NCI-H2029 treated with DMSO at 0.1 percent for 48 hours (cell line): Measurements from ENCODE around the gene IL1RL1.

Source experiments
- DNase-seq: peaks from one replicate; lab custom pipeline; 2025; lab: John Stamatoyannopoulos, UW

The IL1RL1 gene

GRCh38 chr2:102310964-102311640 lies at the start of gene IL1RL1:
TSS of gene IL1RL1 (plus strand) at chr2:102311563. CDS start at chr2:102338265, 26,702 bp downstream.
- no peak for DNase-seq

DNA sequence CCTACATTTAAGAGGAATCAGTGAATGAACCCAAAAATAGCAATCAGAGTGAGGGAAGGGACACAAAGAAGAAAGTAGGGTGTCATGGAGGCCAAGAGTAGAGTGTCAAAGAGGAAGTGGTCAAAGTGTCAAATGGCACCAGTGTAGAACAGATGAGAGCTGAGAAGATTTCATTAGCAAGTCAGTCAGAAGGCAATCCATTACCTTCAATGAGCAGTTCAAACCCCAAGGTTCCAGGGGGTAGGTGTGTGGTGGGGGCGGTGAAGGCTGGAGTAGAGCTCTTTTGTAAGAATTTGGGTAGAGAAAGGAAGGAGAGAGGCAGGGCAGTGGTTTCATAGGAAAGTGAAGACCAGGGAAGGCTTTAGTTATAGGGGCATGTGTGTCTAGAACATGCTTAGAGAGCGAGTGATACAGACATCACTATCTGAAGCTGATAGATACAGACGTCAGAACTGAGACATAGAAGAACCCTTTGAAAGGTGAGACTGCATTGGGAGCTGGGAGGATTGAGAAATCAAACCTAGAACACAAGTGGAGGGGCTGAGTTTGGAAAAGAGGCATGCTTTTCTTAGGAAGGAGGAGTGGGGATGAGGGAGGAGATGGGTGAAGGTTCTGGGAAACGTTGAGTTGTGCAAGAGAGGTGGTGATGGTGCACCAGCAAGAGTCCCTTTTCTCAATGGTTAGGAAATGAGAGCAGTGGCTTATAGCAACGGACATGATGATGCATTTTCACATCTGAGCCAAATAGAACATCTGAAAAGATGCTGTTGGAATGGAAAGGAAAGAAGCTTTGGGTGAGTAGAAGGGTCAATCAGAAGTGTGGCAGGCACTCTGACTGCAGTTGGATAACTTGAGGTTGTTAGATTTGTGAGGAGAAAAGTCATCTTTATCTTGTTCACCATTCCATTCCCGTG lies 48.9 kb upstream of the IL1RL1 start:
- no peak for DNase-seq

DNA sequence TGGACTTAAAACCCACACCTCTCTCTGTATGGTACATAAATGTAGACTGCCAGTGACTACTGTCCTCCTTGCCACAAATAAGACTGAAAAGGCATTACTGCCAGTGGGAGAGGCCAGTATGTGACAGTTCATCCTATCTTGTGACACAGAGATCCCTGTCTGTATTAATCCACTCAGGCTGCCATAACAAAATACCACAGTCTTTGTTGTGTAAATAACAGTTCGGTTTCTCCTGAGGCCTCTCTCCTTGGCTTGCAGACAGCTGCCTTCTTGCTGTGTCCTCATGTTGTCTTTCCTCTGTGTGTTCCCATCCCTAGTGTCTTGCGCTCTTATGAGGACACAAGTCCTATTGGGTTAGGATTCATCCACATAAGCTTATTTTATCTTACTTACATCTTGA lies 46.4 kb upstream of the IL1RL1 start:
- no peak for DNase-seq

- DNase-seq = no peak
These were observed 45.2 kb upstream of the IL1RL1 start for GRCh38 chr2:102266204-102266603.

DNA sequence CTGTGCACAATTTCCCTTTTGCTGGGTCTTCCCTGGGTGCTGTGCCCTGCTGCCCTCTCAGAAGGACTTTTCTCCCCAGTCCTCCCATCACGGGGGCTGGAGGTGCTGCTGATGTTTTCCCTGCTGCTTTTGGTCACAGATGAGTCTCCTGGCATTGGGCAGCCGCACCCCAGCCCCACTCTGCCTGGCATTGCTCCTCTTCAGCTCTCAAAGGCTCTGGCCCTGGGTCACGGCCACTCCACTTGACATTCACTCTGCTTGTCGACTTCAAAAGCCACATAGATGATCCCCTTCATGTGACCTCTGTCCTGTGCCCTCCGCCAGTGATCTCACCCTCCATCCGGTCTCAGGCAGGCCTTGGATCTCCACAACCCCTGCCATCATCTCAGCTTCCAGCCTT lies 43.6 kb upstream of the IL1RL1 start:
- no peak for DNase-seq

DNA sequence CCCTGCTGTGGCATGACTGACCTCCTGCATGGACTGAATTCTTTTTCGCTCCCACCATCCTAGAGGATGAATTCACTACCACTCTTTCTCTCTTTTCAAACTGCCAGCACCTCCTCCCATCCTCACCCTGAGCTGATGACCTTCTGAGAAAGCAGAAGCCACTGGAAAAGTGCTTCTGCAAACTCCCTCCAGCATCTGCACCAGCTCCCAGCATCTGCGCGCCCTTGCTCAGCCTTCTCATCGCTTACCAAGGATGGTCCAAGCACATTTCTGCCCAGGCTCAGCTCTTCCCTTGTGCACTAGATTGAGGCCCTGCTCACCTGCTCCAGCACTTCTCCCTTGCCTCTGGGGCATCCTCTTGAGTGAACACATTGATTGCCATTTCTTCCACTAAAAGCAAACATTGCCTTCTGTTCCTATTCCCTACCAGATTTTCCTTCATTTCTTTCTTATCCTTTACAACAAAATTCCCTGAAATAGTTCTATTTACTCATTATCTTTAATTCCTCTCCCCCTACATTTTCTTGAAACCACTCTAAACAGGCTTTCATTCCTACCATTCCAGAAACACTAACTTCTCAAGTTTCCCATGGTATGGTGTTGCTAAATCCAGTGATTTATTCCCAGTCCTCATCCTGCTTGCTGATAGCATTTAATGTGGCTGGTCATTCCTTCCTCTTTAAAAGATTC lies 42.7 kb upstream of the IL1RL1 start:
- no peak for DNase-seq

DNA sequence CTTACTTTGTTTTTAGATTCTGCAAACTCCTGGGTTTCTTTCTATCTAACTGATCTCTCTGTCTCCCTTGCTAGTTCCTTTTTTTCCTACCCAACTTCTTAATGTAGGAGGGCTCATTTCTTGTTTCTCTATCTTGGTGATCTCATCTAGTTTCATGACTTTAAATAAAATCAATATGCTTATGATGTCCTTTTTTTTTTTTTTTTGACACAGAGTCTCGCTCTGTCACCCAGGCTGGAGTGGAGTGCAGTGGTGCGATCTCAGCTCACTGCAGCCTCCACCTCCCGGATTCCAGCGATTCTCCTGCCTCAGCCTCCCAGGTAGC lies 42.2 kb upstream of the IL1RL1 start:
- no peak for DNase-seq

- DNase-seq = no peak
These were observed 39.5 kb upstream of the IL1RL1 start for GRCh38 chr2:102271844-102272243.

GRCh38 chr2:102273619-102274211 lies 37.6 kb upstream of the IL1RL1 start:
- no peak for DNase-seq

DNA sequence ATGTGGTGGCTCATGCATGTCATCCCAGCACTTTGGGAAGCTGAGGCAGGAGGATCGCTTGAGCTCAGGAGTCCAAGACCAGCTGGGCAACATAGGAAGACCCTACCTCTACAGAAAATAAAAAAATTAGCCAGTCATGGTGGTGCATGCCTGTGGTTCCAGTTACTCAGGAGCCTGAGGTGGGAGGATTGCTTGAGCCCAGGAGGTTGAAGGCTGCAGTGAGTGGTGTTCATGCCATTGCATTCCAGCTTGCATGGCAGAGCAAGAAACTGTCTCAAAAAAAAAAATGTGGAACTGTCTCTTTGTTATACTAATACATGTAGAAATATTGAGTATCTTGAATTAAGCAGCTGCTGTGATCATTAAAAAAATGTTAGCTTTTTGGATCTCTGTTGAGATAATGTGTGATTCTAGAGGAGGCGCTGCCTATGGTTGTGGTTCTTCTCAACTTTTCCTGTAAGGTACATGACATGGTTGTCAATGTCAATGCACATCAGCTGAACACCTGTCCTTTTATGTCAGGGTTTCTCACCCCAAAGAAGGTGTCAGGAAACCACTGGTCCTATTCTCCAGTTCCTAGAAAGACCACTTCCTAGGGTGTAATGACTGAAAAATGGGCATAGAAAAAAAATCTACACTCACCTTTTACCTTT lies 34.7 kb upstream of the IL1RL1 start:
- DNase-seq = no peak

DNA sequence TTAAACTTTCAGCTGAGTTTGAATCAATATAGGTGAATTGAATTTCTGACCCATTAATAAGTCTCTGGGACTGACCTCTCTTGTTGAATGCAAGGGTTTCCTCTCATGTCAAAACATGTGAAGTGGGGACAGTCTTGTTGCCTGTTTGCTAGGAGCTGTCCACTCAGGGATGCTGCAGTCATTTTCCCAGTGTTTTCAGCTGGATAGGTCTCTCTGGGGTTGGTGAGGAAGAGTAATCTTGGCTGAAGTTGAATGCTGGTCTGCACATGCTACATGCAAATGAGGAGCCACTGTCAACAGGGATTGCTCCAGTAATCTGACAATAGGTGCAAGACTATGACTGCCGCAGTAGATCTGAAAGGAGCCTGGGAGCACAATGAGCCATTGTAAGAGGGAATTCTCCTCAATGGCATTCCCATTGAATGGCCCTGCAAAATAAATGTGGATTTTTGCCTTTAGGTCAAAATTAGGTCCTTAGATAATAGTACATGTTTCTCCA lies 34.1 kb upstream of the IL1RL1 start:
- DNase-seq = no peak

- DNase-seq = no peak
These were observed 32.5 kb upstream of the IL1RL1 start for GRCh38 chr2:102278720-102279390.

- no peak for DNase-seq
These were observed 32.0 kb upstream of the IL1RL1 start for GRCh38 chr2:102279391-102279735.

DNA sequence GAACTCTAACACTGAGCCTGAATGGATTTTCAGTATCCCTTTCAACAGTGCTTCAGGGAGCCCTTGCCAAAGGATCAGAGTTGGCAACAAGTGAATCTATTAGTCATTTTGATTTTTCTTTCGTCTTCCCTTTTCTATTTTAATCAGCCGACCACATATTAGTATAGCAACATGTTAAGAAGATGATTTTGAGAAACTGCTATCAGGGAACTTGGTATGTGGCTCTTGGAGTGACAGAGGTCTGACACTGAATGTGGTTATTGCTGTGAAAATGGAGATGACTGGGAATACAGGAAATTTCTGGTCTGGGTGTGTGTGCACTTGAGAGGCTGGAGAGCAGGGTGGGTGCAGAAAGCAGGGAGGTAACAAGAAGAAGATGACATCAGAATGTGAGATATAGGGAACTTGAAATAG lies 28.7 kb upstream of the IL1RL1 start:
- no peak for DNase-seq

DNA sequence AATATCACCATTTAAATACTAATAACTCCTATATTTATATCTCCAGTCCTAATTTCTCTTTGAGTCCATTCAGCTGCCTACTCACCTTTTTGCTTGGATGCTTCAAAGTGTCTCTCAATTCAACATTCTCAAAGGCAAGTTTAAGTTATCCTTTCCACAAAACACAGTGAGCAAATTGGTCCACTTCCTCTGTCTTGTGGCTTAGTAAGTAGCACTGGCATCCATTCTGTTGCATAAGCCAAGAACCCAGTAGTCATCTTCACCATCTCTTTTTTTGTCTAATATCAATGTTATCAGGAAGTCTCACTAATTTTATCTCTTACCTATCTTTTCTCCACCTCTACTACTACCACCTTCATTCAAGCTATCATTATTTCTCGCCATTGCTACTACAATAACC lies 27.4 kb upstream of the IL1RL1 start:
- no peak for DNase-seq

DNA sequence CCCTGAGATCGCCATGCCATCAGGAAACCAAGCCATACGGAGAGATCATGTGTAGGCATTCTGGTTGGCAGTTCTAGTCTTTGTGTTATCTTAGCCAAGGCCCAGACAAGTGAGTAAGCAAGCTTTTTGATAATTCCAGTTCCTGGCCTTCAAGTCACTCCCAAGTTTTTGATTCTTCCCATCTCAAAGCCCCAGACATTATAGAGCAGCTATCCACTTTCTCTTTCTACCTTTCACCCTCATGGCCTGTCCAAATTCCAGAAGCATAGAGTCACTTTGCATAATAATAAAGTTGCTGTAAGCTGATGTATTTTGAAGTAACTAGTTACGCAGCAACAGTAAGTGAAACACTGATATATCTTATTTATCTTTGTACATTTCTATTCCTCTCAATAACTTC lies 26.8 kb upstream of the IL1RL1 start:
- DNase-seq = no peak

- DNase-seq = no peak
These were observed 26.0 kb upstream of the IL1RL1 start for GRCh38 chr2:102285368-102285767.

- no peak for DNase-seq
These were observed 25.3 kb upstream of the IL1RL1 start for GRCh38 chr2:102286041-102286440.

DNA sequence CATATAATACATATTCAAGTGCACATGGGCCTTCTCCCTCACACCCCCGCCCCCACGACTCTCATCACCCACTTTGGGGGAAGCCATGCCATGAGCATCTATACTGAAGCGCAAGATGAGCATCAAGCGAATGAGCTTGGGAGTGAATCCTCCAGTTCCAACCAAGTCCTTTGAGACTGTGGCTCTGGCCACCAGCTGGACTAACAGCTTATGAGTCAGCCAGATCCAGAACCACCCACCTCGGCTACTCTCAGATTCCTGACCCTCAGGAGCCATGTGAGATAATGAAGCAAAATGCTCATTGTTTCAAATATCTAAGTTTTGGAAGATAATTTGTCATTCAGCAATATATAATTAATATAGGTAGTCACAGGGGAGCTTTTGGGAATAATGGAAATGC lies 22.2 kb upstream of the IL1RL1 start:
- DNase-seq = no peak

- DNase-seq = no peak
These were observed 20.8 kb upstream of the IL1RL1 start for GRCh38 chr2:102290594-102290993.

GRCh38 chr2:102291319-102292075 lies 19.9 kb upstream of the IL1RL1 start:
- no peak for DNase-seq
